ENCODE measurements around the gene EGFL6.
"Not testable (repeated sequence)": the region's sequence is repeated elsewhere in the genome, so short reads cannot be mapped to it uniquely, and the experiment has no call there.

EGFL6 gene

DNA sequence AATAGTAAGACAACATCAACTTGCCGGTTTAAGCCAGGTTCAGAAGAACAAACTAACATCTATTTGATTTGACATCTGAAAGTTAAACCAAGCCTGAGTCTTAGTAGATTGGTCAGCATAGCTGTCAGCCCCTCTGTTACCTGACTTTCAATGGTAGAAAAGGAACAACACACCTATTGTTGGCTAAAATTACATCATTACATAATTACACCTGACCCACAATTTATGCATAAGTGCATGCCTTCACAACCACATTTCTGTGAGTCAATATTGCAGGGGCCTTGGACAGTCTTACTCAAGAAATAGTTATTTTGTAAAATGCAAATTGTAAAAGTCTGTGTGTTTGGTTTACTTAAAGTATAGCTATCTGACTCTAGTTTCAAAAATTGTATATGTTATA is 36.2 kb downstream of the EGFL6 start:
- Histone ChIP-seq H2AFZ (ENCODE audit: low read depth, low read length) (no peak overlapping the region), H3K9me3 (ENCODE audit: low read length) (no peaks in the 10 kb centered on the region), H3K27me3 (ENCODE audit: insufficient read depth, low read length) (peaks cover 2% of the 10 kb centered on the region), H3K4me1 (ENCODE audit: insufficient read depth, low read length) (no peaks in the 10 kb centered on the region), H3K36me3 (ENCODE audit: insufficient read depth, low read length) (no peaks in the 10 kb centered on the region), H3K4me3 (ENCODE audit: low read length) (no peak overlapping the region)

GRCh38 chrX:13607331-13607995 is 38.1 kb downstream of the EGFL6 start:
- no peak overlapping the region for H2AFZ ChIP-seq (ENCODE audit: low read depth, low read length)
- H3K4me3 ChIP-seq (ENCODE audit: low read length): no peak overlapping the region
- no peaks in the 10 kb centered on the region for H3K36me3 ChIP-seq (ENCODE audit: insufficient read depth, low read length)
- no peaks in the 10 kb centered on the region for H3K9me3 ChIP-seq (ENCODE audit: low read length)
- H3K4me1 ChIP-seq (ENCODE audit: insufficient read depth, low read length): no peaks in the 10 kb centered on the region
- H3K27me3 ChIP-seq (ENCODE audit: insufficient read depth, low read length): peaks cover 2% of the 10 kb centered on the region

GRCh38 chrX:13607996-13608365 is 38.6 kb downstream of the EGFL6 start:
- no peak overlapping the region for H2AFZ ChIP-seq (ENCODE audit: low read depth, low read length)
- no peaks in the 10 kb centered on the region for H3K4me1 ChIP-seq (ENCODE audit: insufficient read depth, low read length)
- H3K27me3 ChIP-seq (ENCODE audit: insufficient read depth, low read length): peaks cover 2% of the 10 kb centered on the region
- H3K9me3 ChIP-seq (ENCODE audit: low read length): no peaks in the 10 kb centered on the region
- no peaks in the 10 kb centered on the region for H3K36me3 ChIP-seq (ENCODE audit: insufficient read depth, low read length)
- H3K4me3 ChIP-seq (ENCODE audit: low read length): no peak overlapping the region

GRCh38 chrX:13614154-13614553 is 44.8 kb downstream of the EGFL6 start:
- Histone ChIP-seq H3K27me3 (ENCODE audit: insufficient read depth, low read length) (no peaks in the 10 kb centered on the region), H3K4me1 (ENCODE audit: insufficient read depth, low read length) (no peaks in the 10 kb centered on the region), H3K36me3 (ENCODE audit: insufficient read depth, low read length) (no peaks in the 10 kb centered on the region), H3K9me3 (ENCODE audit: low read length) (no peaks in the 10 kb centered on the region), H2AFZ (ENCODE audit: low read depth, low read length) (no peak overlapping the region), H3K4me3 (ENCODE audit: low read length) (no peak overlapping the region)

- Histone ChIP-seq H3K4me1 (ENCODE audit: insufficient read depth, low read length) (no peaks in the 10 kb centered on the region), H3K36me3 (ENCODE audit: insufficient read depth, low read length) (no peaks in the 10 kb centered on the region), H3K4me3 (ENCODE audit: low read length) (no peak overlapping the region), H2AFZ (ENCODE audit: low read depth, low read length) (no peak overlapping the region), H3K9me3 (ENCODE audit: low read length) (no peaks in the 10 kb centered on the region), H3K27me3 (ENCODE audit: insufficient read depth, low read length) (no peaks in the 10 kb centered on the region)
Measured at GRCh38 chrX:13620207-13620606, 50.8 kb downstream of the EGFL6 start.

DNA sequence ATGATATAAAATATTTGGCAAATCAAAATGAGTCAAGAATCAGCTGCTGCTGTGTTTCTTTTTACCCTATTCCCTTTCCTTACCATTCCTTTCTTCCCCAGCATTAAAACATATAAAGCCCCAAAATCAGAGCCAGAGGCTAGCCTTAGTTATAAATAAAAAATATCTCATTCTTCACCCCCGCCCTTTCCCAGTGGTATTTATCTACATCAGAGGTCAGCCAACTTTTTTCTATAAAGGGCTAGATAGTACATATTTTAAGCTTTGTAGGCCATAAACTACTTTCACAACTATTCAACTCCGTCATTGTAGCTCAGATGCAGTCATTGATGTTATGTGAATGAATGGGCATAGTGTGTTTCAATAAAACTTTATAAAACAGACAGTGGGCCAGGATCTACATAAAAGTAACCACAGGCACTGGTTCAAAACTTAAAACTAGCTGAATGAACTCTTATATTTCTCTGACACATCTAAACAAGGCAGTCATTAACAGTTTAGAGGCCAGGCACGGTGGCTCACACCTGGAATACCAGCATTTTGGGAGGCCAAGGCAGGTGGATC is 53.1 kb downstream of the EGFL6 start:
- H3K36me3 ChIP-seq (ENCODE audit: insufficient read depth, low read length): no peaks in the 10 kb centered on the region
- no peaks in the 10 kb centered on the region for H3K9me3 ChIP-seq (ENCODE audit: low read length)
- H3K4me3 ChIP-seq (ENCODE audit: low read length): no peak overlapping the region
- no peaks in the 10 kb centered on the region for H3K4me1 ChIP-seq (ENCODE audit: insufficient read depth, low read length)
- no peaks in the 10 kb centered on the region for H3K27me3 ChIP-seq (ENCODE audit: insufficient read depth, low read length)
- no peak overlapping the region for H2AFZ ChIP-seq (ENCODE audit: low read depth, low read length)

GRCh38 chrX:13627306-13627705 is 57.9 kb downstream of the EGFL6 start:
- Histone ChIP-seq H3K9me3 (ENCODE audit: low read length) (no peaks in the 10 kb centered on the region), H3K4me1 (ENCODE audit: insufficient read depth, low read length) (no peaks in the 10 kb centered on the region), H2AFZ (ENCODE audit: low read depth, low read length) (no peak overlapping the region), H3K27me3 (ENCODE audit: insufficient read depth, low read length) (no peaks in the 10 kb centered on the region), H3K36me3 (ENCODE audit: insufficient read depth, low read length) (no peaks in the 10 kb centered on the region), H3K4me3 (ENCODE audit: low read length) (no peak overlapping the region)

DNA sequence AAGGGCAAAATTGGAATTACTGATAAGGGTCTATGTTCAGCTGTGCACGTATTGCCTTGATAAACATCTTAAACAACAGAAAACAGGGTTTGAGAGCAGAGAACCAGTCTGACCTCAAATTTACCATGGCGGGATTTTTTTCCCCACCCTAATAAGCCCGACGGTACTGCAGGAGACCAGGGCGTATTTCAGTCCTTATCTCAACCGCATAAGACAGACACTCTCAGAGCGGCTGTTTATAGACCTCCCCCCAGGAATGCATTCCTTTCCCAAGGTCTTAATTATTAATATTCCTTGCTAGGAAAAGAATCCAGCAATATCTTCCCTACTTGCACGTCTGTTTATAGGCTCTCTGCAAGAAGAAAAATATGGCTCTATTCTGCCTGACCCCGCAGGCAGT is 67.8 kb downstream of the EGFL6 start:
- not testable (repeated sequence) for H3K9me3 ChIP-seq (ENCODE audit: low read length); H3K4me1 ChIP-seq (ENCODE audit: insufficient read depth, low read length); H3K36me3 ChIP-seq (ENCODE audit: insufficient read depth, low read length); H2AFZ ChIP-seq (ENCODE audit: low read depth, low read length); H3K27me3 ChIP-seq (ENCODE audit: insufficient read depth, low read length); H3K4me3 ChIP-seq (ENCODE audit: low read length)

DNA sequence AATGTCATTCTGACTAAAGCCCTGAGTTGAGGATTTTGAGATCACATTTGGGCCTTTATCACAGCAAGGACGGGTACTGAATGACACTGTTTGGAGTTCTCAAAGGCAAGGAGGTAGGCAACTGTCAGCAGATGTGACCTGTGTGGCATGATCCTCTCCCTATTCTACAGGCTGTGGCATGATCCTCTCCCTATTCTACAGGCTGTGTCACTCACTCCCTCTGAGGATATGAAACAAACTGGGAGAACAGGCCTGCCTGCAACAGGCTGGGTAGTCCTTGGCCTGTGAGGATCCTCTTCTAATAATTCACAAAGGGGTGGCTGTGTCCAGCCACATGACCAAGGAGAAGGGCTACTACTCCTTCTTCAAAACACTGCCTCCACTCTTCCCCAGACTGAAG is 68.6 kb downstream of the EGFL6 start:
- no peaks in the 10 kb centered on the region for H3K36me3 ChIP-seq (ENCODE audit: insufficient read depth, low read length)
- no peaks in the 10 kb centered on the region for H3K4me1 ChIP-seq (ENCODE audit: insufficient read depth, low read length)
- H3K9me3 ChIP-seq (ENCODE audit: low read length): peaks cover 2% of the 10 kb centered on the region
- no peaks in the 10 kb centered on the region for H3K27me3 ChIP-seq (ENCODE audit: insufficient read depth, low read length)
- no peak overlapping the region for H3K4me3 ChIP-seq (ENCODE audit: low read length)
- no peak overlapping the region for H2AFZ ChIP-seq (ENCODE audit: low read depth, low read length)

DNA sequence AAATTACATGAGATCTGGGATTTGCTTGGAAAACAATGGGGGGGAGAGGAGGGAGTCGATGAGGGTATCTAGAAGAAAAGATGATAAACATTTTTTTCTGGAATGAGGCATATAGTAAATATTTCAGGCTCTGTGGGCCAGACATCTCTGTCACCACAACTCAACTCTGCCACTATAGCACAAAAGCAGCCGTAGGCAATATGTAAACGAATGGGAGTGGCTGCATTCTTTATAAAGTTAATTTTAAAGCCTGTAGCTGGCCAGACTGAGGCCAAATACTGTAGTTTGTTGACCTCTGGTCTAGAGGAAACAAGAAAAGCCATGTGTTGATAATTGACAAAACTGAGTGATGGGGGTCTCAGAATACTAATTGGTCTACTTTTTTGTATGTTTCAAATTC is 69.4 kb downstream of the EGFL6 start:
- H3K4me3 ChIP-seq (ENCODE audit: low read length): no peak overlapping the region
- H3K9me3 ChIP-seq (ENCODE audit: low read length): peaks cover 2% of the 10 kb centered on the region
- no peaks in the 10 kb centered on the region for H3K27me3 ChIP-seq (ENCODE audit: insufficient read depth, low read length)
- H3K36me3 ChIP-seq (ENCODE audit: insufficient read depth, low read length): no peaks in the 10 kb centered on the region
- no peak overlapping the region for H2AFZ ChIP-seq (ENCODE audit: low read depth, low read length)
- no peaks in the 10 kb centered on the region for H3K4me1 ChIP-seq (ENCODE audit: insufficient read depth, low read length)

- not testable (repeated sequence) for H3K36me3 ChIP-seq (ENCODE audit: insufficient read depth, low read length); H3K27me3 ChIP-seq (ENCODE audit: insufficient read depth, low read length); H3K4me3 ChIP-seq (ENCODE audit: low read length); H3K9me3 ChIP-seq (ENCODE audit: low read length); H3K4me1 ChIP-seq (ENCODE audit: insufficient read depth, low read length); H2AFZ ChIP-seq (ENCODE audit: low read depth, low read length)
Measured at GRCh38 chrX:13641684-13642083, 72.3 kb downstream of the EGFL6 start.

DNA sequence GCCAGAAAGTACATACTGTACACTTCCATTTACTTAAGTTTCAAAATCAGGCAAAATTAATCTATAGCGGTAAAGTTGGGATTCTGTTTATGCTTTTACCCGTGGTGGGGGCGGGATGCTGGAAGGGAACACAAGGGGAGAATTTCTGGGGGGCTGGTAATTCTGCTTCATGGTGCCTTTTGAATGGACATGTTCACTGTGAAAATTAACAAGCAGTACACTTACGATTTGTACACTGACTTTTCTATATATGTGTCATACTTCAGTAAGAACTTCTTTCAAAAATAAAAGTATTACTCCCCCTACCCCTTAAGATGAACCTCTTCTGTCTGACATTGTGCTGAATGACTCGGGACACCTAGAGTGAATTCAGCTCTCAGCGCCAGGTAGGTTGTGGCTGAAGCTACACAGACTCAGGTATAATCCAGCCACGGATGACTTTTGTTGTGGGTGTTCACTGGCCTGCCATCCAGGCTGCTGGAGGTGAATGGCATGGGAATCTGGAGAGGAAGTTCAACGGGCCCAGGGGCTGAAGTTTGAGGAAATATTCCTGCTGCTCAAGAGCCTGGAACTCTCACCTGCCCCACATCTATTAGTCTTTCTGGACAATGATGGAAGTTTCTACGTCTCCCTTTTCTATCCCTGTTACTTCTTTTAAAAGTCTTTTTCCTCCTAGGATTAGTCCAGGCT is 76.2 kb downstream of the EGFL6 start:
- Histone ChIP-seq H3K36me3 (ENCODE audit: insufficient read depth, low read length) (no peaks in the 10 kb centered on the region), H3K4me1 (ENCODE audit: insufficient read depth, low read length) (peaks cover 3% of the 10 kb centered on the region), H2AFZ (ENCODE audit: low read depth, low read length) (no peak overlapping the region), H3K4me3 (ENCODE audit: low read length) (no peak overlapping the region), H3K9me3 (ENCODE audit: low read length) (no peaks in the 10 kb centered on the region), H3K27me3 (ENCODE audit: insufficient read depth, low read length) (no peaks in the 10 kb centered on the region)

GRCh38 chrX:13646154-13646549 is 76.8 kb downstream of the EGFL6 start:
- Histone ChIP-seq H2AFZ (ENCODE audit: low read depth, low read length) (no peak overlapping the region), H3K36me3 (ENCODE audit: insufficient read depth, low read length) (no peaks in the 10 kb centered on the region), H3K9me3 (ENCODE audit: low read length) (no peaks in the 10 kb centered on the region), H3K27me3 (ENCODE audit: insufficient read depth, low read length) (no peaks in the 10 kb centered on the region), H3K4me3 (ENCODE audit: low read length) (no peak overlapping the region), H3K4me1 (ENCODE audit: insufficient read depth, low read length) (peaks cover 3% of the 10 kb centered on the region)
